IMR-90 (cell line): ENCODE data around the gene E2F3. TPM values are rescaled to one million over a fixed set of nuclear protein-coding genes. Genes with fewer than 3 reads are reported as not detected.

Experiments
- ATAC-seq: fragments of 200-7000 bp; cut with Tn5 transposase; 2 replicates; pipeline ENCODE4 v1.9.1; 2020; ENCODE audit warnings: low read depth, mild to moderate bottlenecking, moderate library complexity
- BruUV-seq: library from RNA; stranded (reverse); fragments of 400-500 nt; replicated peaks from 2 replicates; lab custom pipeline; 2021; lab: Mats Ljungman, UMichigan
- CTCF ChIA-PET: fragments of 300-600 bp; formaldehyde crosslinking; extraction: SDS; loops from one replicate; lab custom pipeline; 2021; ENCODE audit warnings: antibody characterized with exemption; lab: Yijun Ruan, JAX
- POLR2A ChIA-PET: fragments of 300-600 bp; sonication (Branson Sonifier 250); formaldehyde crosslinking; loops from one replicate; lab custom pipeline; 2022; ENCODE audit warnings: antibody characterized with exemption; ENCODE audit not compliant: unreplicated experiment; lab: Charles Lee
- DNase-seq: peaks from one replicate; pipeline ENCODE4 v3.0.0; 2013
- H2AFZ ChIP-seq: replicated peaks from 2 replicates; pipeline ENCODE3; 2013; ENCODE audit warnings: low read length, mild to moderate bottlenecking; ENCODE audit not compliant: poor library complexity
- H2AK5ac ChIP-seq: 2 replicates; pipeline ENCODE4 v1.6.1; 2013; ENCODE audit warnings: low read depth, low read length, inconsistent platforms
- H2AK9ac ChIP-seq: replicated peaks from 2 replicates; pipeline ENCODE3; 2013; ENCODE audit warnings: mild to moderate bottlenecking, low read depth, low read length, moderate library complexity; ENCODE audit not compliant: poor library complexity
- H2BK120ac ChIP-seq: 2 replicates; pipeline ENCODE4 v1.6.1; 2013; ENCODE audit warnings: low read depth, low read length, inconsistent platforms
- H2BK15ac ChIP-seq: 3 replicates; pipeline ENCODE4 v1.6.1; 2013; ENCODE audit warnings: low read depth, low read length, inconsistent platforms
- H2BK20ac ChIP-seq: 2 replicates; pipeline ENCODE4 v1.6.1; 2013; ENCODE audit warnings: low read depth, mild to moderate bottlenecking, inconsistent platforms, low read length, moderate library complexity
- H2BK5ac ChIP-seq: 2 replicates; pipeline ENCODE4 v1.6.1; 2013; ENCODE audit warnings: mild to moderate bottlenecking, low read depth, low read length, inconsistent platforms; ENCODE audit not compliant: poor library complexity, severe bottlenecking
- H3K14ac ChIP-seq: replicated peaks from 2 replicates; pipeline ENCODE4 v1.6.1; 2013; ENCODE audit warnings: low read depth, low read length, inconsistent platforms
- H3K18ac ChIP-seq: 2 replicates; pipeline ENCODE4 v1.6.1; 2013; ENCODE audit warnings: low read depth, low read length, control low read depth
- H3K23ac ChIP-seq: 2 replicates; pipeline ENCODE4 v1.6.1; 2013; ENCODE audit warnings: low read depth, low read length, inconsistent platforms
- H3K27ac ChIP-seq: 2 replicates; pipeline ENCODE4 v1.5.1; 2013; ENCODE audit warnings: mild to moderate bottlenecking, control low read depth, low read length; ENCODE audit not compliant: insufficient read depth
- H3K27me3 ChIP-seq: 2 replicates; pipeline ENCODE4 v1.6.1; 2013; ENCODE audit warnings: low read length; ENCODE audit not compliant: control insufficient read depth, insufficient read depth
- H3K36me3 ChIP-seq: 2 replicates; pipeline ENCODE4 v1.6.1; 2013; ENCODE audit warnings: low read length, mixed read lengths; ENCODE audit not compliant: control insufficient read depth, insufficient read depth
- H3K4ac ChIP-seq: 2 replicates; pipeline ENCODE4 v1.6.1; 2013; ENCODE audit warnings: low read depth, low read length, inconsistent platforms
- H3K4me1 ChIP-seq: 2 replicates; pipeline ENCODE4 v1.6.1; 2013; ENCODE audit warnings: low read length, mixed read lengths; ENCODE audit not compliant: control insufficient read depth, insufficient read depth
- H3K4me2 ChIP-seq: 2 replicates; pipeline ENCODE4 v1.6.1; 2013; ENCODE audit warnings: low read depth, mild to moderate bottlenecking, control low read depth, low read length, moderate library complexity
- H3K4me3 ChIP-seq: 2 replicates; pipeline ENCODE4 v1.5.1; 2013; ENCODE audit warnings: low read depth, mild to moderate bottlenecking, control low read depth, low read length, moderate library complexity; ENCODE audit not compliant: insufficient read depth
- H3K56ac ChIP-seq: 2 replicates; pipeline ENCODE4 v1.6.1; 2013; ENCODE audit warnings: low read length, inconsistent platforms; ENCODE audit not compliant: insufficient read depth; ENCODE audit errors: extremely low read depth
- H3K79me1 ChIP-seq, 2 experiments: 2 replicates each; pipeline ENCODE4 v1.6.1; 2013; ENCODE audit warnings: low read length in 2 of 2, inconsistent platforms in 1 of 2, low read depth in 1 of 2
- H3K9ac ChIP-seq: 2 replicates; pipeline ENCODE4 v1.6.1; 2013; ENCODE audit warnings: low read depth, low read length, control low read depth
- H3K9me1 ChIP-seq: 2 replicates; pipeline ENCODE4 v1.6.1; 2013; ENCODE audit warnings: low read length, inconsistent platforms; ENCODE audit not compliant: insufficient read depth
- H3K9me3 ChIP-seq: 2 replicates; pipeline ENCODE4 v1.6.1; 2013; ENCODE audit warnings: low read length; ENCODE audit not compliant: control insufficient read depth, insufficient read depth
- H4K20me1 ChIP-seq: 2 replicates; pipeline ENCODE4 v1.6.1; 2013; ENCODE audit warnings: low read length, inconsistent platforms; ENCODE audit not compliant: insufficient read depth
- H4K5ac ChIP-seq: 2 replicates; pipeline ENCODE4 v1.6.1; 2013; ENCODE audit warnings: mild to moderate bottlenecking, low read depth, low read length, control low read depth
- H4K8ac ChIP-seq, 2 experiments: 2 replicates each; pipeline ENCODE4 v1.6.1; 2013; ENCODE audit warnings: low read depth in 2 of 2, low read length in 2 of 2, control low read depth in 1 of 2, inconsistent platforms in 1 of 2
- H4K91ac ChIP-seq: 2 replicates; pipeline ENCODE4 v1.6.1; 2013; ENCODE audit warnings: low read depth, low read length, inconsistent platforms; ENCODE audit not compliant: insufficient read depth
- BHLHE40 ChIP-seq: fragments of 150-350 bp; IDR thresholded peaks from 2 replicates; pipeline ENCODE4 v1.6.1; 2016; ENCODE audit warnings: mild to moderate bottlenecking, low read depth, low read length
- CEBPB ChIP-seq: IDR thresholded peaks from 2 replicates; pipeline ENCODE4 v1.6.1; 2012; ENCODE audit warnings: low read depth, low read length, improper control_type of control experiment
- CHD1 ChIP-seq: IDR thresholded peaks from 2 replicates; pipeline ENCODE4 v1.6.1; 2012; ENCODE audit warnings: low read depth, low read length, improper control_type of control experiment
- CTCF ChIP-seq: conservative IDR thresholded peaks from 2 replicates; pipeline ENCODE4 v1.5.1; 2012; ENCODE audit warnings: mild to moderate bottlenecking, low read depth, low read length, improper control_type of control experiment
- FOS ChIP-seq: fragments of 150-350 bp; IDR thresholded peaks from 2 replicates; pipeline ENCODE4 v1.6.1; 2016; ENCODE audit warnings: low read depth, low read length
- MAFK ChIP-seq: IDR thresholded peaks from 2 replicates; pipeline ENCODE4 v1.6.1; 2012; ENCODE audit warnings: low read depth, low read length, improper control_type of control experiment
- MAZ ChIP-seq: IDR thresholded peaks from 2 replicates; pipeline ENCODE4 v1.6.1; 2012; ENCODE audit warnings: low read depth, mild to moderate bottlenecking, low read length, improper control_type of control experiment, moderate library complexity, borderline replicate concordance
- MXI1 ChIP-seq: IDR thresholded peaks from 2 replicates; pipeline ENCODE4 v1.6.1; 2012; ENCODE audit warnings: low read depth, mild to moderate bottlenecking, low read length, moderate library complexity, borderline replicate concordance
- NFE2L2 ChIP-seq: fragments of 150-350 bp; IDR thresholded peaks from 2 replicates; pipeline ENCODE4 v1.6.1; 2016; ENCODE audit warnings: low read depth, mild to moderate bottlenecking, low read length
- POLR2A ChIP-seq: IDR thresholded peaks from 2 replicates; pipeline ENCODE4 v1.6.1; 2012; ENCODE audit warnings: mild to moderate bottlenecking, low read depth, low read length
- RAD21 ChIP-seq: IDR thresholded peaks from 2 replicates; pipeline ENCODE4 v1.6.1; 2012; ENCODE audit warnings: low read length, improper control_type of control experiment
- RCOR1 ChIP-seq: IDR thresholded peaks from 2 replicates; pipeline ENCODE4 v1.6.1; 2012; ENCODE audit warnings: mild to moderate bottlenecking, low read length, improper control_type of control experiment; ENCODE audit not compliant: insufficient replicate concordance
- RFX5 ChIP-seq: IDR thresholded peaks from 2 replicates; pipeline ENCODE4 v1.8.0; 2012; ENCODE audit warnings: low read depth, mild to moderate bottlenecking, low read length, moderate library complexity
- SMC3 ChIP-seq: fragments of 150-350 bp; IDR thresholded peaks from 2 replicates; pipeline ENCODE4 v1.6.1; 2016; ENCODE audit warnings: low read depth, mild to moderate bottlenecking, antibody characterized with exemption, low read length, moderate library complexity
- WGBS, 2 experiments: methylation state at CpG; one replicate each; pipeline versions ENCODE4 v1.1.5 to v1.1.7; 2013; ENCODE audit warnings: missing lambda C conversion rate in 2 of 2; ENCODE audit not compliant: insufficient read length in 1 of 2; ENCODE audit errors: extremely low coverage in 2 of 2; 5-methylcytosine and 5-hydroxymethylcytosine counted together
- dilution Hi-C: fragments of 300-500 bp; cut with HindIII; formaldehyde crosslinking; loops from one replicate; pipeline ENCODE4 v1.14.3; 2018; ENCODE audit warnings: low sequenced_read_pairs; ENCODE audit not compliant: unreplicated experiment
- in situ Hi-C: fragments of 300-500 bp; cut with MboI; formaldehyde crosslinking; loops from 3 replicates; pipeline ENCODE4 v1.14.3; 2019; ENCODE audit warnings: low sequenced_read_pairs, inconsistent platforms, mixed read lengths
- intact Hi-C: fragments of 100-400 bp; cut with micrococcal nuclease; formaldehyde crosslinking; loops from 2 replicates; pipeline ENCODE4 v1.10.0; 2022
- polyA plus RNA-seq, 3 experiments: library from polyadenylated mRNA; depleted of rRNA; stranded (reverse); fragments of >200 nt; gene quantifications; 2 replicates each; pipeline ENCODE4 v1.2.3, GENCODE V29; 2012; ENCODE audit warnings: low replicate concordance in 1 of 3
- total RNA-seq: library from RNA; depleted of rRNA; stranded (reverse); fragments of >200 nt; gene quantifications from 2 replicates; pipeline ENCODE4 v1.2.3, GENCODE V29; 2012
- TF ChIP-seq, protein P1 (sequence below): fragments of 150-350 bp; IDR thresholded peaks from 2 replicates; pipeline ENCODE4 v1.6.1; 2017; ENCODE audit warnings: mild to moderate bottlenecking, antibody characterized with exemption, low read length, low read depth

The E2F3 gene
- total and polyA plus RNA-seq, 2 of the 4 experiments (the other 2 are of a cell fraction): 2.3 to 8.2 TPM

GRCh38 chr6:20402342-20403069 is 827 bp downstream of the E2F3 start:
- Histone ChIP-seq H3K27me3 (no peaks in the 10 kb centered on the region), H4K20me1 (peaks cover 10% of the 10 kb centered on the region; the same call in 1 of the 2 replicates), H3K56ac (0 out of 2 replicates have a peak overlapping the region, but pooled peaks have one; percentile 21), H2AFZ (peak overlapping the region; percentile 87), H4K5ac (peak overlapping the region; percentile 57; the same call in 1 of the 2 replicates), H3K23ac (no peak overlapping the region), H2BK5ac (peak overlapping the region; percentile 98), H3K9ac (peak overlapping the region; percentile 75), H2BK15ac (no peak overlapping the region), H3K27ac (peak overlapping the region; percentile 84), H3K9me1 (peaks cover 3% of the 10 kb centered on the region; the same call in 1 of the 2 replicates), H3K9me3 (no peaks in the 10 kb centered on the region), H3K36me3 (0 out of 2 replicates have a peak, but pooled peaks cover 2% of the 10 kb centered on the region), H2AK5ac (peak overlapping the region; percentile 27; the same call in 1 of the 2 replicates), H4K91ac (peak overlapping the region; percentile 65; the same call in 1 of the 2 replicates), H3K79me1 (peaks cover 0 to 11% of the 10 kb centered on the region in 2 experiments; a peak in 2 of 4 replicates), H4K8ac (peak overlapping the region; percentile 46 to 56; a peak in 2 of 4 replicates), H3K14ac (no peak overlapping the region), H2BK20ac (no peak overlapping the region), H2AK9ac (peak overlapping the region; percentile 91), H3K18ac (peak overlapping the region; percentile 60; the same call in 1 of the 2 replicates), H3K4me2 (peak overlapping the region; percentile 60), H3K4ac (peak overlapping the region; percentile 69), H3K4me3 (peak overlapping the region; percentile 86), H2BK120ac (peak overlapping the region; percentile 12; the same call in 1 of the 2 replicates), H3K4me1 (no peaks in the 10 kb centered on the region; the same call in 1 of the 2 replicates)
- POLR2A ChIA-PET: interaction anchor here (0.6 to 0.7 kb wide), 3 partner anchors 25 to 30 kb away, joined by 4 to 5 read pairs (median 4); no protein-coding TSS in a partner anchor
- dilution Hi-C loops (no loop called here), intact Hi-C loops (loop anchor here (5.0 kb wide), 3 partner anchors 310 to 1185 kb away; no protein-coding TSS in a partner anchor), in situ Hi-C loops (loop anchor here (10.0 kb wide), 1 partner anchor 122 kb away; no protein-coding TSS in a partner anchor)
- BruUV-seq: no TSS peak
- no peak for DNase-seq
- no CpG with 5 or more reads among the region's 73 CpGs for WGBS, 2 experiments
- ATAC-seq: peak; percentile 15
- CTCF ChIA-PET: interaction anchor here (0.7 kb wide), 1 partner anchor 60 kb away, joined by 3 read pairs; no protein-coding TSS in a partner anchor
- TF ChIP-seq RFX5 (no peak), MAZ (no peak), SMC3 (no peak), CHD1 (no peak), NFE2L2 (no peak), MXI1 (no peak; the same call in 1 of the 2 replicates), FOS (no peak), CTCF (no peak), RCOR1 (no peak), POLR2A (no peak; the same call in 1 of the 2 replicates), MAFK (no peak), BHLHE40 (no peak), CEBPB (no peak), RAD21 (no peak)
- TF ChIP-seq, protein P1, sequence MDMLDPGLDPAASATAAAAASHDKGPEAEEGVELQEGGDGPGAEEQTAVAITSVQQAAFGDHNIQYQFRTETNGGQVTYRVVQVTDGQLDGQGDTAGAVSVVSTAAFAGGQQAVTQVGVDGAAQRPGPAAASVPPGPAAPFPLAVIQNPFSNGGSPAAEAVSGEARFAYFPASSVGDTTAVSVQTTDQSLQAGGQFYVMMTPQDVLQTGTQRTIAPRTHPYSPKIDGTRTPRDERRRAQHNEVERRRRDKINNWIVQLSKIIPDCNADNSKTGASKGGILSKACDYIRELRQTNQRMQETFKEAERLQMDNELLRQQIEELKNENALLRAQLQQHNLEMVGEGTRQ: no peak
